Testis (tissue), 2 donors: ENCODE data around the gene TRMT44.

Experiments used
- CTCF ChIP-seq, 3 experiments: fragments of 450-650 bp in 2 of 3; fragments of 200-600 bp in 1 of 3; sonication (generic) in 1 of 3; IDR thresholded peaks; one replicate each; pipeline ENCODE4 v1.5.1; 2016 to 2019; ENCODE audit warnings: antibody characterized with exemption in 3 of 3, mild to moderate bottlenecking in 2 of 3, moderate library complexity in 1 of 3
- POLR2A ChIP-seq: fragments of 450-650 bp; IDR thresholded peaks from one replicate; pipeline ENCODE4 v1.6.1; 2017; ENCODE audit warnings: antibody characterized with exemption, mild to moderate bottlenecking, moderate library complexity

GRCh38 chr4:8427761-8428287 lies 12.8 kb upstream of the TRMT44 start:
- TF ChIP-seq CTCF (IDR thresholded peaks at IDR 0.05) (no peak), POLR2A (no peak)
